Measurements from ENCODE around the gene PERP.
"Not testable (repeated sequence)": the region's sequence is repeated elsewhere in the genome, so short reads cannot be mapped to it uniquely, and the experiment has no call there.

The PERP gene

DNA sequence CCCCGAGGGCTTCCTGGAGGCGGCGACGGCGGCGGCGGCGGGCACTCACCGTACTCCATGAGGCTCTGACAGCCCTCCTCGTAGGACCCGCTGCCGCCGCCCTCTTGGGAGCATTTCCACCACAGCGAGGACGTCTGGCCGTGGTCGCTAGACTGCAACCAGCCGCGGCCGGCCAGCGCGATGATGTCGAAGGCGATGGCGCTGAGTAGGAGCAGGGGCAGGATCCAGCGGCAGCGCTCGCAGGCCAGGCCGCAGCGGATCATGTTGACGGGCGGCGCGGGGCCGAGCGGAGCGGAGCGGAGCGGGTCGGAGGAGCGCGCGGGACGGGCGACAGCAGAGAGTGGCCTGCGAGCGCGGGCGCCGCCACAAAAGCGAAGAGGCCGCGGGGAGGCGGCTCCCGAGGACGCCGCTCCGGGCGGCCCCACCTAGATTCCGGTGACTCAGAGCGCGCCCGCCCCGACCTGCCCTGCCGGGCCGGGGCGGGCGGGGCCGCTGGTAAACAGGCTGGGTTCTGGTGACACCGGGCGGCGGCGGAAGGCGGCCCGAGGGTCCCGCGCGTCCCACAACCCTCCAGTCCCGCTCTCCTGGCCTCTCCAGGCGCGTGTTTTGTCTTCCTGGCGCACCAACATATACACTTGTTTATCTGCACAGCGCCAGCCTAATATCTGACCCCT, at the start of gene PERP:
Gene PERP (minus strand): TSS at position 342 of the 674 bp plus-strand sequence. CDS start 79 bp downstream, at position 263.
- DNase-seq, result peak; percentile 63 to 71

DNA sequence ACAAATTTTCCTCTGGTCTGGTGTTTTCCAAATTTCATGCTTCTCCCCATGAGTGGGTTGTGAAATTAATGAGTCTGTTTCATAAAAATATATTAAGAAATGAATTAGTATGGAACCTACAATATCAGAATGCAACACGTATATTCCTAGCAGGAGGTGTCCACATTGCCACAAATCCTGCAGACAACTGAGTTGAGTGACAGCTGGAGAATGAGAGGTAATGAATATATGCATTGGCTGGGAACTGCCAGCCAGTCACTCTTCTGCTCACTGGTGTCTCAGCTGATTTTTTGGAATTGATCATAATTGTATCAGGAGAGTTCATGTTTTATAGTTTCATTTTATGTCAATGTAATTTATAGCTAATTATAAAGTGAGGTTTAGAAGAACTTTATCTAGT, 48.2 kb upstream of the PERP start:
- no peak for DNase-seq

DNA sequence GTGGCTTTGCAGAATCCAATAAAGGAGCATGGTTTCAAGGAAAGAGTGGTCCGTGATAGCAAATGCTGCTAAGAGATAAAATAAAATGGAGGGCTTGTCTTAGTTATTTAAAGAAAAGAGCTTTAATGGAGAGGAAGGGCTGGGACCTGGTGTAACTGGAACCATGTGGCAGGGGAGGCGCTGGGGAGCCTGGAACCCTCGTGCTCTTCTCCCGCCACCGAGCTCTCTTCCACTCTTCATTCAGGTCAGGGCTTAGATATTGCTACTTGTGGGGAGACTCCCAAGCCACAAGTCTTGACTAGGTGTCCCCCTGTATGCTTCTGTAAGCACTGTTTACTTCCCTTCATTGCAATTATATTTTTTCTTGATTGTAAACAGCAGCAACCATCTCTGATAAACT, 39.3 kb upstream of the PERP start:
- no peak for DNase-seq

DNA sequence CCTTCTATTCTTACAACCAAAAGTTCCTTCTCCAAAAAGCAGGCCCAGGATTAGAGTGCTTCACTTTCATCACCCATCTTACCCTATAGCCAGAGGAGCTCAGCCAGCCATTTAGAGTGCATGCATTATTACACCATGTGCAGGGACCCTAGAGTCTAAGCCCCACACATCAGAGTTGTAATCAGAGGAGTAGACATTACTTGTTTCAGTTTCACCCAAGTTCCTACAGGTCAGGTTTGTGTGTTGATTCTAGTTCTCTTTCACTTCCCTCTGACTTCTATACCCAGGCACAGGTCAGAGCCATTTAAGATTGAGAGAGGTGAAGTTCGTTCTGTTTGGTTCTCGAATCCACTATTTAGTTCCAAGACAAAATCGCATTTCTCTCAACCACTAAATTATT, 38.2 kb upstream of the PERP start:
- DNase-seq, result no peak

DNA sequence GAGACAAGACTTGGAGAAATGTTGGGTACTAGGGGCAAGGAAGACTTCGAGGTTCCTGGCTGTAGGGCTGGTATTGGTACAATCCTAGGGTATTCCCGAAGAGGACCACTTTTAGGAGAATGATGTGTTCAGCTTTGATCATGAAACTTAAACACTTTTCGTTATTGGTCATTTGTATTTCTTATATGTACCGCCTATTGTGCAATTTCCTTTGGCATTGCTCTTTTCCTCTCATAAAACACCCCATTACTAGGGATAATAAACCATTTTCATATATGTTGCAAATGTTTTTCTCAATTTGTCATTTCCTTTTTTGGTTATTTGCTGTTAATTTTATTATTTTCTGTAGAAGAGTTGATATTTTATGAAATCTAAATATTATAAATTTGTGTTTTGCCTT, 35.6 kb upstream of the PERP start:
- DNase-seq, result no peak

DNA sequence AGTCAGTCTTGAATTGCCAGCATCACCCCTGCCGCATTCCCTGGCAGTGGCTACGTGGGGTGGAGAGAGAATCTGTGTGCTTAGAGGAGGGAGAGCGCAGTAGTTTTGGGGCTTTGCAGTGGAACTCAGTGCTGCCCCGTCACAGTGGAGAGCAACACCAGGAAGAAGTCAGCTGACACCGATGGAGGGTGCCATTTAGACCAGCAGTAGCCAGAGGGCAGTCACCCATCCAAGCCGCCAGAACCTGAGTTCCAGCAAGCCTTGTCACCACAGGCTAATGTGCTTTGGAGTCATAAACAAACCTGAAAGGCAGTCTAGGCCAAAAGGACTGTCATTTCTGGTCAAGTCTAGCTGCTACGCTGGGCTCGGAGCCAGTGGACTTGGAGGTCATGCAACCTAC, 22.0 kb upstream of the PERP start:
- no peak for DNase-seq

DNA sequence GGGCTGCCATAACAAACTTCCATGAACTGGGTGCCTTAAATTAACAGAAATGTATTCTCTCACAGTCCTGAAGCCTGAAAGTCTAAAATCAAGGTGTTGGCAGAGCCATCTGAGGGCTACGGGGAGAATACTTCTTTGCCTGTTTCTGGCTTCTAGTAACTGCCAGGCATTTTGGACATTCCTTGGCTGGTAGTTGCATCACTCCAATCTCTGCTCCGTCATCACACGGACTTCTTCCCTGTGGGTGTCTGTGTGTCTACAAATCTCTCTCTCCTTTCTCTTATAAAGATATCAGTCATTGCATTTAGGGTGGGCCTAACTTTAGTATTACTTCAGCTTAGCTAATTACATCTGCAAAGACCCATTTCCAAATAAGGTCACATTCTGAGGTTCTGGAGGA, 20.9 kb upstream of the PERP start:
- DNase-seq, result no peak

DNA sequence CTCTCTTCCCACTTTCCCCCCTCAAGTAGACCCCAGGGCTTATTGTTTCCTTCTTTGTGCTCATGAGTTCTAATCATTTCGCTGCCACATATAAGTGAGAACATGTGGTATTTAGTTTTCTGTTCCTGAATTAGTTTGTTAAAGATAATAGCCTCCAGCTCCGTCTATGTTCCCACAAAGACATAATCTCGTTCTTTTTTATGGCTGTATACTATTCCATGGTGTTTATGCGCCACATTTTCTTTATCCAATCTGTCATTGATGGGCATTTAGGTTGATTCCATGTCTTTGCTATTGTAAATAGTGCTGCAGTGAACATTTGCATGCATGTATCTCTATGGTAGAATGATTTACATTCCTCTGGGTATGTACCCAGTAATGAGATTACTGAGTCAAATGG, 16.9 kb upstream of the PERP start:
- DNase-seq, result no peak

DNA sequence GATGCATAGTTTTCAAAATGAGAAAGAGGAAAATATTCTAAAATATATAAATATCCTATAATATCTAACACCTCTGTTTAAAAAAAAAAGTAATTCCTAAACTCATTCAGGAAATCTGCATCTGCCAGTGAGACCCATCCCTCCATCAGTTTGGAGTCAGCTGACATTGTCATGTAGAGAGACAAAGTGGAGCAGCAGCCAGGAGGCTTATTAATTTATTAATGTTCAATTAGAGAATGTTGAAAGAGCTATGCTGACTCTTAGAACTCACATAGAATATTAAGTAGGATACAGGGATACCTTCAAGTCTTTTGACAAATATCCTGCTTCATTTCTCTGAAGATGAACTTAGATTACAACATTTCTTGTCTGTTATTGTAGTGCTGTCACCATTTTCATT, 12.8 kb upstream of the PERP start:
- no peak for DNase-seq

DNA sequence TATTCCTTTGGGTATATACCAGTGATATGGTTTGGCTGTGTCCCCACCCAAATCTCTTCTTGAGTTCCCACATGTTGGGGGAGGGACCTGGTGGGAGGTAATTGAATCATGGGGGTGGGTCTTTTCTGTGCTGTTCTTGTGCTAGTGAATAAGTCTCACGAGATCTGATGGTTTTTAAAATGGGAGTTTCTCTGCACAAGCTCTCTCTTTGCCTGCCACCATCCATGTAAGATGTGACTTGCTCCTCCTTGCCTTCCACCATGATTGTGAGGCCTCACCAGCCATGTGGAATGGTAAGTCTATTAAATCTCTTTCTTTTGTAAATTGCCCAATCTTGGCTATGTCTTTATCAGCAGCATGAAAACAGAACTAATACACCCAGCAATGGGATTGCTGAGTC, 12.0 kb upstream of the PERP start:
- not testable (repeated sequence) for DNase-seq

DNA sequence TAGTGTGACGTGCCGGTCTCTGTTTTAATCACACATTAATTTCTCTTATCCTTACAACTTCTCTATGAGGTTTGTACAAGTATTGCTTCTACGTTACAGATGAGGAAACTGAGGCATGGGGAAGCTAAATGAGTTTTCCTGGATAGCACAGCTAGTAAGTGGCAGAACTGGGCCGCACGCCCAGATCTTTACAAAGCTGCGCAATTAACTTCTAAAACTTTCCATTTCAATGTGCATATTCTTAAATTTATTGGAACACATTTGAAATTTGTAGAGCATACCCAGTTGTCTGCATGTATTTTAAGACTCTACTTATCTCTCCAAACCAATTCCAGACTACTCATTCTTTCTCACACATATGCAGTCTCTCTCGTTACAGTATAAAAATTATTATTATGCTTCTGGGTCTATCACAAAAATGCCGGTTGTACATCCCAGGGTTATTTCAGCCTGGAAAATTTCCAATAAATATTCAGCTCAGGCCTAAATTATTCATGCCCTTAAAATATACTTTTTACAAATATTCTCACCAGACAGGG, 10.2 kb upstream of the PERP start:
- no peak for DNase-seq

DNA sequence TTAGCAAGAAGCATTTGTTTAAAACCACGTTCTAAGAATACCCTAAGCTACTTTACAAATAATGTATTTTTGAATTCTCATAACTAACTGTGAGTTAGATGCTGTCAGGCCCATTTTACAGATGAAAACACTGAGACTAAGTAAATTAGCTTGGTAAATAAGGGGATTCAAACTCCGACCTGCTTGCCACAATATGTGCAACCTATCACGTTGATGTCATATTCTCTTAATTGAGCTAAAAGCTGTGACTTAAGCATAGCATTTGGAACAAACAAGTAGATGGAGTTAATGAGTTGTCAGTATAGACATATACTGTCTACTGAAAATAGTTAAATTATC, 9.4 kb upstream of the PERP start:
- DNase-seq, result no peak

DNA sequence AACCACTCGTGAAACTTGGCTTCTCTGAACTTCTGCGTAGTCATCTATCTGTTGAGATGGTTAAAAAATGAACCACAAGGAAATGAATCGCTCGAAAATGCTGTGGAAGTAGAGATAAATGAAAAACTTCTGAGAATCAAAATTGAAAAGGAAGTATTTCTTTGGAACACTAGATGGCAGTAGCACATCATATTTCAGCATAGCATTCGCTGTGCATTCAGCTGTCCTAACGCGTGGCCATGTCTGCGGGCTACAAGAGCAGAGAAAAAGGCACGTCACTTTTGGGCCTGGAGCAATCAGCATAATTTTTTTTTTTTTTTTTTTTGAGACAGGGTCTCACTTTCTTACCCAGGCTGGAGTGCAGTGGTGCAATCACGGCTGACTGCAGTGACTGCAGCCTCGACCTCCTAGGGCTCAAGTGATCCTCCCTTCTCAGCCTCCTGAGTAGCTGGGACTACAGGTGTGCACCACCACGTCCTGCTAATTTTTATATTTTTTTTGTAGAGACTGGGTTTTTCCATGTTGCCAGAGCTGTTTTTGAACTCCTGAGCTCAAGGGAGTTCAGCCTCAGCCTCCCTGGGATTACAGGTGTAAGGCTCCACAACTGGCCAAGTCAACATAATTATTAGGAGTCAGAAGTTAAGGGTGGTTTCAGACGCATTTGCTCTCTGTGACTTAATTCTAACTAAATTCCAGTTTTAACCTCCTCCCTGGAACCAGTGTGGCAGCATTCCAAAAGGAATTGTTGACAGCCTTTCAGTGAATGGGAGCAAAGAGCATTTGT, 8.8 kb upstream of the PERP start:
- DNase-seq, result peak; percentile 46 to 68

DNA sequence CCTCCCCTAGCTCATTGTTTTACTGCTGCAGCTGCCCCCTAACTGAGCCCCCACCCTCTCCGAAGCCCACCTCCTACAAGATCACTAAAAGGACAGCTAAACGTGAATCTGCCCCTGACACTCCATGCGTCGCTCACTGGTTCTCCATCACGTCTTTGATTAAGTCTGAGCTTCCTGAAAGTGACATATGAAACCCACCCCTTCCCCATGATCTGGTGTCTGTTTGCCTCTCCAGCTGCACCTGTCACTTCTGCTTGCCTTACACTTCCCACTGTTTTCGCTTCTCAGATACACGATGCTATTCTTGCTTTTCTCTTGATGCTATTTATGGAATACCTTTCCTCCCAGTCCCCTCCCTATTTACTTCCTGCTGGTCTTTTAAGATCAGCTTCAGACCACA, 8.0 kb upstream of the PERP start:
- no peak for DNase-seq

DNA sequence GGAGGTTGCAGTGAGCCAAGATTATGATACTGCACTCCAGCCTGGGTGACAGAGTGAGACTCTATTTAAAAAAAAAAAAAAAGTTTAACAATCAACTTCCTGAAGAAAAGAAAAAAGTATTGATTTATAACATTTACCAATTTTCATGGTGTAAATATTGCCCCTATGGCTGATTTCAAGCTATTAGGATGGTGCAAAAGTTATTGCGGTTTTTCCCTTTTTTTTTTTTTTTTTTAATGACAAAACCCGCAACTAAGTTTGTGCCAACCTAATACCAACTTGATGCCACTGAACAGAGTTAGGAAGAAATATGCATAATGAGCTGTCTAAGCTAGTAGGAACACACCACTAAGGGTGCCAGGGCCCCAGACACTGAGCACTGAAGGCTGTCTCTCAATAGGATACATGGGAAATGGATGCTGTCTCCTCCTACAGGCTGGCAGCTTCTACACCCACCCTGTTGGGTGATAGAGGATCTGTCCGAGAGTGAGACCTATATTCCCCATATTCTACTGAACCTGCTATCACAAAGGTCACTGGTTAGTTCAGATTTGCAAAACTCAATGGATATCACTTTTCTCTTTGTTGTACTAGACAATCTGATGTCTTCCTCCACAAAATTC, 6.5 kb upstream of the PERP start:
- DNase-seq, result no peak

DNA sequence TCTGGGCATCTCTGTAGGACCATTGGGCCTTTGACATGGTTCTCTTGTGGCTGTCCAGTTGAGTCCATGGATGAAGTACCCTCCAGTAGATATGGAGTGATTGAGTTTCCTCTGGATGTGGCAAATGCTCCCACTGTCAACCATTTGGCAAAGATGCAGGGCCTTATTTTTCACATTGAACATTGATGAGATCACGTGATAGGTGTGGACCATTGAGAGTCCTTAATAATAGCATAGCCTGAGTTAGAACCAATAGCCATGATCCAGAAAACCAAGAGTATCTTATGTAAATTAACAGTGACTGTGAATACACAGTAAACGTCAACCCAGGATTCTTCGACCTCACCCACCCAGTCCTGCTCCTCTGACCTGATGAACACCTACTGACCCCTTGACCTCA, 3.0 kb upstream of the PERP start:
- DNase-seq, result no peak

DNA sequence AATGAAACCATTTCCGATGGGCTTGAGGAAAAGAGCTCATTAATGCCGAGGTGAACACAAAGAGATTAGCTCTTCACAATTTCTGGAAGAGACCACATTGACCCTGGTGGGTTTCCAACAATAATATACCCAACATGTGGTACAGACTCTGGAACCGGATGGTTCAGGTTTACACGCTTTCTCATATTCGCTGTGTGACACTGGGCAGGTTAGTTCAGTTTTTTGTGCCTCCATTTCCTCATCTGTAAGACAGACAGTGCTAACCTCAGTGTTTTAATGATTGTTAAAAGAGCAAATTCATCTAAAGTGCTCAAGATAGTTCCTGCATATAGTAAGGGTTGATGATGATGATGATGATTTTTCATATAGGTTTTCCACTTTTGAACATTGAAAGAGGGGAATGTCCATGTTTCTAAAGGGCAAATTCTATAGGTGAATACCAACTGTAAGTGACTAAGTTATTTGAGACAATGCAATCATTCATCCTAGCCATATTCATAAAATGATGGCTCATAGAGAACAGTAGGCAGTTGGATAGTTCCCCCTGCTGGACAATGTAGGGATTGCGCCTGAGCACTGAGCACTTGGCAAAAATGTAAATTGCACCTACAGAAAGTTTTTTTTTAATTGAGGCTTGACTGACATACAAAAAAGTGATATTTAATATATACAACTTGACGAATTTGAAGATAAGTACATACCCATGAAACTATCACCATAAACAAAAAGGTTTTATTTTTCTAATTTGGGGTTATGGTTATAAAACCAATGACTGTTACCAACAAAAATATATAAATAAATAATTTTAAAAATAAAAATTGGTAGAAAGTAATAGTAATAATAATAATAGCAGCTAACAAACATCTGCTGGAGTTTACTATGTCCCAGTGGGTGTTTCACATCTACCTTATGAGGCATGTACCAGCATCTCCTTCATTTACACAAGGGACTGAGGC, 2.1 kb upstream of the PERP start:
- DNase-seq, result peak; percentile 67 to 81

DNA sequence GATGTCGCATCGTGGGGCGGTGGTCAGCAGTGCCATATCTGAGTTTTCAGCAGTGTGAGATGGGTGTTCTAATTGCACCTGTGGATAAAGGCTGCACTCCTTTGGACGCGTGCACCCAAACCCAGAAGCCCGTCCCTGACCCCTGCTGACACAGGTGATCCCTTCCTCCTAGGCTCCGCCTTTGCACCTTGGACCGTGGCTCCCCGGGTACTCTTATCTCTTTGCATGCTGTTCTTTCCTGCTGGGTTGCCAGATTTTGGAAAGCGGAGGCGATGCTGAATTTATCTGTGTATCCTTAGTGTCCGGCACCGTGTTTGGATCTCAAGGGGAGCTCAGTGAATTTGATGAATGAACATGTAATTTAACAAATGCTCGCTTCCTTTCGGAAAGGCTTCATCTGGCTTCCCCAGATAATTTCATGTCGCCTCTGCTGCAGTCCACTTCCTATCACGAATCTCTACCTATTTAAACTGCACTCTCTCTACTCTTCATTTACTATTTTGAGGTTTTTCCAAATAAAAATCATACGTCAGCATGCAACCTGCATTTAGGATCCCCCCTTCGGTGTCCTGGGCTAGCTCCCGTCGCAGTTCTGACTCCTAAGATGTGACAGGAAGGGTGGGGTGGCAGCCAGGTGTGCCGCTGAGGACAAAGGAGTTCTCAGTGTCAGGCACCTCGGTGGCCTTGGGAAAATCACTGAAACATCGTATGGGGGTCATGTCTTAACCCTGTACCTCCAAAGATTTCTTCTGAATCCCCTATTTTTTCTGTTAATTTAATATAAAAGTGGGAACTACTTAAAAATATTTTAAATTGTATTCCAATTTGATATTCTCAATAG, 753 bp upstream of the PERP start:
- DNase-seq, result peak; percentile 6 to 18

DNA sequence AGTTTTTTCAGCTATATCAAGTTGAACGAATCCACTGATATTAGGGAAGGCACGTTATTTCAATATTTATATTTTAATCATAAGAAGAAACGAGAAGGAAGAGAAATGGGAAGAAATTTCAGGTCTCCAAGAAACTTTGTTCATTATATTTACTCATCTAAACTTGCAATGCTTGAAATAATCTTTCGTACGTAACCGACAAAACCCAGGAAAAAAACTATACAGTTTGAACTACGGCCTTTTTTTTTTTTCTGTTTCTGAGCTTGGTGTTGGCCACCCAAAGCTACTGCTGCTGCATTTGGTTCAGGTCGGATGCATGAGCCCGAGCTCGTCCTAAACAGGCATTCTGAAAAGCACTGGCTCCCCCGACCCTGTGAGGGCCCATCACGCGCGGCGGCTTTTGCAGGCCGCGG, 548 bp downstream of the PERP start:
- DNase-seq, result no peak

DNA sequence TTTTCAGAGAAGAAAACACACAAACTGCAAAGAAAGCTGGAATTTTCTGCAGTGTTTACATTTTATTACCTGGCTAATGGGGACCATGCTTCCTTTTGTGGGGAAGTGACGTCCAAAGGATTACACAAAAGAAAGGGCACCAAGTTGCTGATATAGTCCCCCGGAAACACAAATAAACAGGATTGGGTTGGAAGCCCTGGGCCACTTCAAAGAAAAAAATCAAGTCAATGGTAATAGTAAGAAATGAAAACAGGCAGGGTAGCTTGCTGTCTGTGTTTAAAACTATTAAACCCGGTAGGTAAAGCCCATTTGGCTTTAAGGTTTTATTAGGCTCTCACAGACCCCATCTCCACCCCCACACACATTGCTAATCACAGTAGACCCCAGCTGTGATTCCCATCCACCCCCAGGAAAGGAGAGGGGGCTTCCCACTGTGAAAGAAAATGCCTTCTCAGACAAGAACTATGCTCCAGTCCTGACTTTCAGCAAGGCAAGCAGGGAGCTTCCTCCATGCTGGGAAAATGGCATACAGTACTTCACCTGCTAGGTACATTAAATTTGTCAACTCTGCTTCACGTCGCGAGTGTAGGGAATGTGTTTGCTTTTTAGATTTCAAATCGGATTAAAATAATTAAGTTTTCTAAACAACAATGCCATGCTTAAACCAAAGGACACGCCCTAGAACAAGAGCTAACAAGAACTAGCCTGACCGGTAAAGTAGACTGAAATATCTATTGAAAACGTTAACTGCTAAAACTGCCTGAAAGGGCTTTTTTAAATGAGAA, 1.1 kb downstream of the PERP start:
- no peak for DNase-seq

DNA sequence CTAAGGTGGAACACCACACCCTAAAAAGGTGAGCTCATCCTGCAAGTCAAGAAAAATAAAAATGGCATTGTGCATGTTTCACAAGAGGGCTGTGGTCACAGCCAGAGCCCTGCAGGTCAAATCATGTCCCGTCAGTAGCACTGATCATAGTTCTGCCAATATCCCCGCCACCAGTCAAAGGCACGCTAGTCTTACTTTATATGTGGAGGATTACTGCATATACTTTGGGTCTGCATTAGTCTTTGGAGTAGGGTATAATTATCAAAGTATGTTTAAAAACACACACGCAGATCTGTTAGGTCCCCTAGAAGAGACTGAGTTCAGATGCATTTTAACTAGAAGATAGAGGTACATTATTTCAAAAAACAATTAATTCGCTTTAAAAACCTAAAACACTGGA, 1.8 kb downstream of the PERP start:
- DNase-seq, result no peak

All from CD4-positive, alpha-beta T cell treated with Interleukin-1 beta for 1 hour (primary cell).